Sigmoid colon (tissue), 7 donors: ENCODE results near the gene GRM4. TPM values are rescaled to one million over a fixed set of nuclear protein-coding genes. Genes with fewer than 3 reads are reported as not detected.
A peak's percentile ranks its signal among the peaks of the same experiment; 100 is the strongest.

Experiments
- DNase-seq: peaks from one replicate; pipeline ENCODE4 v3.0.0-alpha.2; 2019
- H3K27ac ChIP-seq, 4 donors: fragments of 200-600 bp; sonication (generic); one replicate each; pipeline ENCODE4 v1.5.1; 2016 to 2019; ENCODE audit warnings: mild to moderate bottlenecking in 1 of 4
- H3K27me3 ChIP-seq, 3 donors: fragments of 200-600 bp; sonication (generic); one replicate each; pipeline ENCODE4 v1.5.1; 2019; ENCODE audit warnings: mild to moderate bottlenecking in 1 of 3
- H3K36me3 ChIP-seq, 4 donors: fragments of 200-600 bp; sonication (generic); one replicate each; pipeline ENCODE4 v1.5.1; 2016 to 2019
- H3K4me1 ChIP-seq, 4 donors: fragments of 200-600 bp; sonication (generic); one replicate each; pipeline ENCODE4 v1.5.1; 2017 to 2019
- H3K4me3 ChIP-seq, 4 donors: fragments of 200-600 bp; sonication (generic); one replicate each; pipeline ENCODE4 v1.5.1; 2017 to 2019; ENCODE audit warnings: mild to moderate bottlenecking in 2 of 4, moderate library complexity in 1 of 4
- H3K9me3 ChIP-seq, 4 donors: fragments of 200-600 bp in 3 of 4; sonication (generic) in 3 of 4; one replicate each; pipeline versions ENCODE4 v1.5.1 to v1.6.1; 2013 to 2019
- EP300 ChIP-seq, 4 donors: sonication (generic); formaldehyde crosslinking; IDR thresholded peaks; one replicate each; pipeline ENCODE4 v1.6.1; 2017; ENCODE audit warnings: antibody characterized with exemption in 4 of 4
- POLR2A ChIP-seq, 2 donors: fragments of 450-650 bp; IDR thresholded peaks; one replicate each; pipeline ENCODE4 v1.6.1; 2016; ENCODE audit warnings: antibody characterized with exemption in 2 of 2, mild to moderate bottlenecking in 2 of 2, moderate library complexity in 2 of 2
- POLR2AphosphoS5 ChIP-seq, 4 donors: sonication (generic); formaldehyde crosslinking; IDR thresholded peaks; one replicate each; pipeline ENCODE4 v1.6.1; 2017; ENCODE audit warnings: antibody characterized with exemption in 4 of 4
- WGBS, 2 donors: extraction: QIAGEN DNeasy Blood & Tissue Kit; methylation state at CpG; one replicate each; pipeline ENCODE4 v1.1.7; 2013; 5-methylcytosine and 5-hydroxymethylcytosine counted together
- intact Hi-C: fragments of 100-400 bp; cut with DNase I; formaldehyde crosslinking; loops from one replicate; pipeline ENCODE4 v1.15.1; 2023
- polyA plus RNA-seq, 3 donors: library from polyadenylated mRNA; stranded (reverse); fragments of 200-250 nt; gene quantifications; one replicate each; pipeline ENCODE4 v1.2.3, GENCODE V29; 2013
- total RNA-seq, 4 donors: library from RNA; depleted of rRNA; stranded (reverse); fragments of >200 nt; gene quantifications; one replicate each; pipeline ENCODE4 v1.1.0, GENCODE V29; 2016
- TF ChIP-seq, protein P1 (sequence below), 4 experiments: fragments of 450-650 bp in 3 of 4; fragments of 200-600 bp in 1 of 4; IDR thresholded peaks; one replicate each; pipeline ENCODE4 v1.5.1; 2016 to 2019; ENCODE audit warnings: antibody characterized with exemption in 4 of 4, mild to moderate bottlenecking in 3 of 4, moderate library complexity in 2 of 4
- donor health status: healthy with polysubstance abuse.
- donor health status: Bipolar disorder and iron deficiency.
- donor health status: healthy.

Gene GRM4
- total and polyA plus RNA-seq, 7 donors, result 0.07 to 0.14 TPM; not detected in 5

- TF ChIP-seq, protein P1, sequence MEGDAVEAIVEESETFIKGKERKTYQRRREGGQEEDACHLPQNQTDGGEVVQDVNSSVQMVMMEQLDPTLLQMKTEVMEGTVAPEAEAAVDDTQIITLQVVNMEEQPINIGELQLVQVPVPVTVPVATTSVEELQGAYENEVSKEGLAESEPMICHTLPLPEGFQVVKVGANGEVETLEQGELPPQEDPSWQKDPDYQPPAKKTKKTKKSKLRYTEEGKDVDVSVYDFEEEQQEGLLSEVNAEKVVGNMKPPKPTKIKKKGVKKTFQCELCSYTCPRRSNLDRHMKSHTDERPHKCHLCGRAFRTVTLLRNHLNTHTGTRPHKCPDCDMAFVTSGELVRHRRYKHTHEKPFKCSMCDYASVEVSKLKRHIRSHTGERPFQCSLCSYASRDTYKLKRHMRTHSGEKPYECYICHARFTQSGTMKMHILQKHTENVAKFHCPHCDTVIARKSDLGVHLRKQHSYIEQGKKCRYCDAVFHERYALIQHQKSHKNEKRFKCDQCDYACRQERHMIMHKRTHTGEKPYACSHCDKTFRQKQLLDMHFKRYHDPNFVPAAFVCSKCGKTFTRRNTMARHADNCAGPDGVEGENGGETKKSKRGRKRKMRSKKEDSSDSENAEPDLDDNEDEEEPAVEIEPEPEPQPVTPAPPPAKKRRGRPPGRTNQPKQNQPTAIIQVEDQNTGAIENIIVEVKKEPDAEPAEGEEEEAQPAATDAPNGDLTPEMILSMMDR (IDR thresholded peaks at IDR 0.05), result no peak
- TF ChIP-seq POLR2A (IDR thresholded peaks at IDR 0.05), result no peak
- TF ChIP-seq POLR2AphosphoS5 (IDR thresholded peaks at IDR 0.05), result no peak
- no peak for TF ChIP-seq EP300 (IDR thresholded peaks at IDR 0.05)
- Histone ChIP-seq H3K27ac (no peak overlapping the region), H3K36me3 (no peaks in the 10 kb centered on the region), H3K27me3 (no peaks in the 10 kb centered on the region), H3K4me1 (no peaks in the 10 kb centered on the region), H3K9me3 (no peaks in the 10 kb centered on the region), H3K4me3 (no peak overlapping the region)
- intact Hi-C loops, result no loop called here
- no peak for DNase-seq
- 81 to 86% methylated on average over 21 of the region's 21 CpGs for WGBS, 2 donors
Observed at GRCh38 chr6:33984466-33985312, 161.2 kb downstream of the GRM4 start.

DNA sequence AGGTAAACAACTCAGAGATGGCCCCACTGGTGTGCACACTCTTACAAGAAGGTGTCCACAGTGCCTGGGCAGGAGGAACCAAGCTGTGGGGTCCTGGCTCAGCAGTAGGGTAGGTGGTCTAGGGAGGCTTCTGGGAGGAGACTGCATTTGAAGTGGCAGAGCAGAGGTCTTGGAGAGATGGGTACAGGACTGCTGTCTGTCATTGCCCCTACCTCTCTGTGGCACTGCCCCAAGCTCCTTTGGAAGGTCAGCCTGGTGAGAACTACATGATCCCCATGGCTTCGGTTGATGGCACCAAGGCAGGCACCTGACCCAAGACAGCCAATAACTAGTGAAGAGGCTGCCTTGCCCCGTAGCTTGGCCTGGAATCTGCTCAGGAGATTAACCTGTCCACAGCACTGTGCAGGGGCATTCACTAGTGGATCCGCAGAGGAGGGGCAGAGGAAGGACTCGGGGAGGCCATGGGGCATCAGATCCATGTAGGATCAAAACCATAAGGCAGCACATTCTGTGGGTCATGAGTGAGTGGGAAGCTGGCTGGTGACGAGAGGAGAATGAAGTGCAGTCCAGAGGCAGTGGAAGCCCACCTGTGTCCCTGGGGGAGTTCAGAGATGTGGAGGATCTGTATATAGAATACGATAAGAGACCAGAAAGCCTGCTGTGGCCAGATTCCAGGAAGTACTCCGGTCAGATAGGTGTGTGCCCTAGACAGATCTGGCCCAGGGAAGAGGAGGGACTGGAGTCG, 162.0 kb downstream of the GRM4 start:
- no peak for DNase-seq
- Histone ChIP-seq H3K4me3 (no peak overlapping the region), H3K27me3 (no peaks in the 10 kb centered on the region), H3K9me3 (no peaks in the 10 kb centered on the region), H3K36me3 (no peaks in the 10 kb centered on the region), H3K4me1 (no peaks in the 10 kb centered on the region), H3K27ac (no peak overlapping the region)
- TF ChIP-seq POLR2A (IDR thresholded peaks at IDR 0.05) (no peak), EP300 (IDR thresholded peaks at IDR 0.05) (no peak)
- WGBS, 2 donors, result 79 to 85% methylated on average over 8 of the region's 8 CpGs
- intact Hi-C loops, result no loop called here

DNA sequence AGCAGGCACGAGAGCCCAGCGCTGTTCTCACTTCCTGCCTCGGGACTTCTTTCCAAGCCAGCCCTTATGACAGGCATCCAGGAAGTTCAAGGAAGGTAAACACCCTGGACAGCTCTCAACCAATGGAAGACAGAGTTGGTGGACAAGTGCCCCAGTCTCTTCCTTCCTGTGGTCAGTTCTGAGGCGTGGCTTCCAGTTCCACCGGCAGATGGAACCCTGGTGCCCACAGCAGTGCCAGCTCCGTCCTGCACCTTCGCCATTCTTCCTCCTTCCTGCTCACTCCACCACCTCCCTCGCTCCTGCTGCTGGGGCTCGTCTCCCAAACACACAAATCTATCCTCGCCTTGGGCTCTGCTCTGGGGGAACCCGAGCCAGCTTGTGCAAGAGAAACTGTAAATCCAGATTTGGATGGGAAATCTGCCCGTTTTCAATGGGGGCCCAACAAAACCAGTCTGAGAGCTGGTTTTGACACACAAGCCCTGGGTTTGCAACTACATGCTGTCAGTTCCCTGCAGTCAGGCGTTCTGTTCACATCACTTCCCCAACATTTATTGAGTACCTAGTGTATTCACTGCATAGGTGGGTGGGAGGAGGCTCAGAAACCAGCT, 162.7 kb downstream of the GRM4 start:
- Histone ChIP-seq H3K9me3 (no peaks in the 10 kb centered on the region), H3K27ac (no peak overlapping the region), H3K27me3 (no peaks in the 10 kb centered on the region), H3K4me3 (no peak overlapping the region), H3K36me3 (no peaks in the 10 kb centered on the region), H3K4me1 (no peaks in the 10 kb centered on the region)
- intact Hi-C loops, result no loop called here
- 15 to 35% methylated on average over 13 of the region's 13 CpGs for WGBS, 2 donors
- TF ChIP-seq POLR2AphosphoS5 (IDR thresholded peaks at IDR 0.05) (no peak), EP300 (IDR thresholded peaks at IDR 0.05) (no peak), POLR2A (IDR thresholded peaks at IDR 0.05) (peak in 1 of 2 donors; percentile 38)
- TF ChIP-seq, protein P1 (IDR thresholded peaks at IDR 0.05), result no peak
- peak; percentile 64 for DNase-seq

GRCh38 chr6:33981861-33982260, 164.0 kb downstream of the GRM4 start:
- H3K4me1 ChIP-seq, result no peaks in the 10 kb centered on the region
- WGBS, 2 donors, result 73 to 82% methylated on average over 4 of the region's 4 CpGs
- H3K27ac ChIP-seq, result no peak overlapping the region
- H3K27me3 ChIP-seq, result peaks cover 0 to under 1% (median 0%) of the 10 kb centered on the region in 3 donors
- no peaks in the 10 kb centered on the region for H3K9me3 ChIP-seq
- TF ChIP-seq, protein P1 (IDR thresholded peaks at IDR 0.05), result no peak
- no peak for TF ChIP-seq EP300 (IDR thresholded peaks at IDR 0.05)
- TF ChIP-seq POLR2AphosphoS5 (IDR thresholded peaks at IDR 0.05), result no peak
- no peak for TF ChIP-seq POLR2A (IDR thresholded peaks at IDR 0.05)
- H3K36me3 ChIP-seq, result no peaks in the 10 kb centered on the region
- H3K4me3 ChIP-seq, result no peak overlapping the region
- intact Hi-C loops, result no loop called here
- DNase-seq, result no peak

DNA sequence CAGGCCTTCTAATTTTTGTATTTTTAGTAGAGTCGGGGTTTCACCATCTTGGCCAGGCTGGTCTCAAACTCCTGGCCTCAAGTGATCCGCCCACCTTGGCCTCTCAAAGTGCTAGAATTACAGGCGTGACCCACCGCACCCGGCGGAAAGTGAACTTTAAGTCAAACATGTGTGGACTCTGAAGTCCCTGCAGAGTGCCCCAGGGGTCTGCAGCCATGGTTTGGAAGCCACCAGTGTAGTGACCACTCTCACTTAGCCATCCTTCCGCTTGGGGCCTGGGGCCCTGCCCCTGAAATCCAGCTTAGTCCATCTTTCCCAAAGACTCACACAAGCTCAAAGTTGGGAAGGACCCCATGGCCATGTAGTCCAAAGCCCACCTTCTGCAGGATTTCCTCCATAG, 164.5 kb downstream of the GRM4 start:
- no peaks in the 10 kb centered on the region for H3K36me3 ChIP-seq
- H3K9me3 ChIP-seq, result no peaks in the 10 kb centered on the region
- intact Hi-C loops, result no loop called here
- WGBS, 2 donors, result 36 to 71% methylated on average over 7 of the region's 7 CpGs
- no peaks in the 10 kb centered on the region for H3K4me1 ChIP-seq
- TF ChIP-seq EP300 (IDR thresholded peaks at IDR 0.05), result no peak
- TF ChIP-seq, protein P1 (IDR thresholded peaks at IDR 0.05), result no peak
- TF ChIP-seq POLR2AphosphoS5 (IDR thresholded peaks at IDR 0.05), result no peak
- TF ChIP-seq POLR2A (IDR thresholded peaks at IDR 0.05), result no peak
- H3K27me3 ChIP-seq, result peaks cover 0 to 5% (median under 1%) of the 10 kb centered on the region in 3 donors
- H3K27ac ChIP-seq, result no peak overlapping the region
- no peak overlapping the region for H3K4me3 ChIP-seq
- DNase-seq, result no peak
